HL-60/S4 (cell line): ENCODE results near the gene TMEM238L.

Experiments used
- in situ Hi-C: fragments of 300-500 bp; cut with MboI; formaldehyde crosslinking; loops from 2 replicates; pipeline ENCODE4 v1.14.3; 2022; ENCODE audit warnings: low sequenced_read_pairs

The TMEM238L gene

GRCh38 chr17:10750210-10750609, 53.7 kb downstream of the TMEM238L start:
- in situ Hi-C loops = no loop called here

GRCh38 chr17:10748531-10749181, 55.2 kb downstream of the TMEM238L start:
- in situ Hi-C loops = no loop called here

- in situ Hi-C loops = no loop called here
These were observed 58.7 kb downstream of the TMEM238L start for GRCh38 chr17:10745231-10745630.
